Activated CD8-positive, alpha-beta memory T cell treated with anti-CD3 and anti-CD28 coated beads, Interleukin-2, amount 50 U/mL, for 24 hours (primary cell): Measurements from ENCODE around the gene PPIL3.
"Not testable (repeated sequence)": the region's sequence is repeated elsewhere in the genome, so short reads cannot be mapped to it uniquely, and the experiment has no call there.

Experiments used
- DNase-seq: peaks from one replicate; pipeline ENCODE4 v3.0.0-alpha.2; 2020; ENCODE audit errors: extremely low read depth

PPIL3 gene

GRCh38 chr2:200888704-200889625 lies at the start of gene PPIL3, which contains the start of gene NIF3L1:
Gene PPIL3, minus strand, starts transcription at chr2:200889077. Its CDS starts 1,462 bp downstream, at chr2:200887615.
Gene NIF3L1, plus strand, starts transcription at chr2:200889371. Its CDS starts 2,573 bp downstream, at chr2:200891944.
- DNase-seq = peak; percentile 96

- DNase-seq = no peak
These were observed 42.2 kb upstream of the PPIL3 start for GRCh38 chr2:200930947-200931626.

- no peak for DNase-seq
These were observed 40.7 kb upstream of the PPIL3 start for GRCh38 chr2:200929334-200930249.

GRCh38 chr2:200922439-200922838 lies 33.6 kb upstream of the PPIL3 start:
- DNase-seq = no peak

GRCh38 chr2:200913654-200914053 lies 24.8 kb upstream of the PPIL3 start:
- DNase-seq = no peak

- no peak for DNase-seq
These were observed 21.1 kb upstream of the PPIL3 start for GRCh38 chr2:200909958-200910357.

GRCh38 chr2:200905618-200906296 lies 16.9 kb upstream of the PPIL3 start:
- DNase-seq = no peak

GRCh38 chr2:200901459-200902072 lies 12.7 kb upstream of the PPIL3 start:
- peak; percentile 37 for DNase-seq

GRCh38 chr2:200899482-200899881 lies 10.6 kb upstream of the PPIL3 start:
- no peak for DNase-seq

- not testable (repeated sequence) for DNase-seq
These were observed 7.1 kb downstream of the PPIL3 start for GRCh38 chr2:200881715-200882249.

GRCh38 chr2:200878289-200878880 lies 10.5 kb downstream of the PPIL3 start:
- no peak for DNase-seq

- no peak for DNase-seq
These were observed 11.4 kb downstream of the PPIL3 start for GRCh38 chr2:200877443-200877842.

GRCh38 chr2:200873560-200873959 lies 15.3 kb downstream of the PPIL3 start:
- no peak for DNase-seq

GRCh38 chr2:200871151-200871550 lies 17.7 kb downstream of the PPIL3 start:
- no peak for DNase-seq

GRCh38 chr2:200869014-200869413 lies 19.9 kb downstream of the PPIL3 start:
- no peak for DNase-seq

- peak; percentile 92 for DNase-seq
These were observed 24.5 kb downstream of the PPIL3 start, which contains the start of gene CLK1 for GRCh38 chr2:200864176-200865034. Gene CLK1, minus strand, starts transcription at chr2:200864658. Its CDS starts 2,796 bp downstream, at chr2:200861862.

- DNase-seq = no peak
These were observed 25.1 kb downstream of the PPIL3 start for GRCh38 chr2:200863782-200864175.

- peak; percentile 51 for DNase-seq
These were observed 26.3 kb downstream of the PPIL3 start for GRCh38 chr2:200862532-200863000.
